Activated naive CD4-positive, alpha-beta T cell treated with anti-CD3 and anti-CD28 coated beads, Interleukin-2, amount 50 U/mL, for 72 hours (primary cell): ENCODE data around the gene FAM20C. TPM values are rescaled to one million over a fixed set of nuclear protein-coding genes. Genes with fewer than 3 reads are reported as not detected.

Experiments used
- ATAC-seq, 2 donors: fragments of 150-1000 bp; cut with Tn5 transposase; 2 replicates each; pipeline ENCODE4 v1.10.0; 2021; ENCODE audit warnings: mild to moderate bottlenecking in 2 of 2, moderate library complexity in 2 of 2
- DNase-seq, 2 donors: peaks; one replicate each; pipeline ENCODE4 v3.0.0; 2021 to 2022; ENCODE audit warnings: low spot score in 2 of 2
- H3K27ac Mint-ChIP-seq, 2 donors: one replicate each; pipeline ENCODE4 v1.8.0; 2022; ENCODE audit warnings: mild to moderate bottlenecking in 2 of 2, mixed read lengths in 2 of 2
- H3K36me3 Mint-ChIP-seq, 2 donors: one replicate each; pipeline ENCODE4 v1.8.0; 2022; ENCODE audit warnings: mixed read lengths in 2 of 2
- H3K9me3 Mint-ChIP-seq, 2 donors: one replicate each; pipeline ENCODE4 v1.8.0; 2022; ENCODE audit warnings: mixed read lengths in 2 of 2
- total RNA-seq, 2 donors: library from RNA; stranded (reverse); gene quantifications; one replicate each; pipeline ENCODE4 v1.2.3, GENCODE V29; 2022

Gene FAM20C
- total RNA-seq, result under 1 TPM in 1 of 2 donors, not detected in 1; 0.53 TPM

DNA sequence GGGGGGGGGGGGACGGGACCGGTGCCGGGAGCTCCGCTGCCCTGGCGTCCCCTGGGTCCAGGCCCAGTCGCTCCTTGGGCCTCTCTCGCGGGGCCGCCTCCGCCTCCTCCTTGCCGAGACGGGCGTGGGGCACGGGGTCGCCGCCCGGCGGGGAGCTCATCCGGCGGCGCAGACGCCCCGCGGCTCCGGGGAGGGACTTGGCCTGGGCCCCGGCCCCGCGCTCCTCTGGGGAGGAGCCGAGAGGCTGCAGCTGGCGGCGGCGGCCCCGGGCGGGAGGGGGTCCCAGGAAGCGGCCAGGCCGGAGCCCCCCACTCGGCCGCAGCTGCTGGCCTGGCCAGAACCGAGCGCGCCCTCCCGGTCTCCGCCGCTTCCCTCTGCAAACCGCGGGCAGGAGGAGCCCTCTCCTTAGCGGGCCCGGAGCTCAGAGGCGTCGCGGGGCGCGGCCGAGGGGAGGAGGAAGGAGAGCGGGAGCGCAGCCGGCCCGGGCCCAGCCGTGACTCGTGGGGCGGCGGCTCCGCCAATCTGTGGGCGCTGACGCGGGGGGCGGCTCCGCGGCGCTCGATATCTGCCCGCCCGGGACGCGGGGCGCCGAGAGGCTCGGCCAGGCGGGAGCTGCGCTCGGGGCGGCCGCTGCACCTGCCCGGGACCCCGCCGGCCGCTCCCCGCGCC lies at the start of gene FAM20C:
TSS of gene FAM20C (plus strand) at position 591 of the 669 bp plus-strand sequence. CDS start 629 bp downstream, outside the sequence.
- H3K36me3 Mint-ChIP-seq, result no peaks in the 10 kb centered on the region
- no peaks in the 10 kb centered on the region for H3K9me3 Mint-ChIP-seq
- H3K27ac Mint-ChIP-seq, result no peak within 1 kb of the TSS
- DNase-seq (peak in 1 of 2 donors; percentile 51), ATAC-seq (peak; percentile 58 to 86)

GRCh38 chr7:143145-143751 lies 49.1 kb upstream of the FAM20C start:
- ATAC-seq, result no peak
- Mint-ChIP-seq H3K36me3 (peaks cover 4 to 17% of the 10 kb centered on the region in 2 donors), H3K9me3 (no peaks in the 10 kb centered on the region), H3K27ac (no peak overlapping the region)
- no peak for DNase-seq

DNA sequence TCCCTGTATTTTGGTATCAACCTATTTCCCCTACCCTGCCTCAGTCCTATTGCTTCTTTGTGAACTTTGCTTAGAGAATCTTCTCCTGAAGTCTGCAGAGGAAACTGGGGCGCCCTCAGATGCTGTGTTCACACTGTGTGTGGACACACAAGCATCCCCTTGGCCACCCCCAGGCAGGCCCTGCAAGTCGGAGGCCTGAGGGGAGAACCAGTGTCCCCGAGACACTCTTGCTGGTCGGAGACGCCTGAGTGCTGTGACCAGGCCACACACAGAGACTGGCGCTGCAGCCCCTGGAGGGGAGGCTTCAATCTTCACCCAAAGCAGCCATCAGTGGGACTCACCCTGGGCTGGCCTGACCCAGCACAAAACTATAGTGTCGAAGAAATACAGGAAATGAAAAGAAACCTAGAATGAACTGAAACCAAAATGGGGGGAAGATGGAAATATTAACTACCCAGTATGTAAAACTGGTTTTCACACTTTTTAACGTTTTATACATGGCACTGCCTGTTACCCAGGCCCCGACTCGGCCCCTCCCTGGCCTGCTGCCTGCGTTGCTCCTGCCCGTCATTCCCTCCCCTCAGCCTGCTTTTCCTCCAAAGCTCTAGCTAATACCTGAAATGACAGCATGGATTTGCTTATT lies 48.4 kb upstream of the FAM20C start:
- ATAC-seq (no peak), DNase-seq (no peak)
- Mint-ChIP-seq H3K27ac (no peak overlapping the region), H3K36me3 (peaks cover 4 to 24% of the 10 kb centered on the region in 2 donors), H3K9me3 (no peaks in the 10 kb centered on the region)

DNA sequence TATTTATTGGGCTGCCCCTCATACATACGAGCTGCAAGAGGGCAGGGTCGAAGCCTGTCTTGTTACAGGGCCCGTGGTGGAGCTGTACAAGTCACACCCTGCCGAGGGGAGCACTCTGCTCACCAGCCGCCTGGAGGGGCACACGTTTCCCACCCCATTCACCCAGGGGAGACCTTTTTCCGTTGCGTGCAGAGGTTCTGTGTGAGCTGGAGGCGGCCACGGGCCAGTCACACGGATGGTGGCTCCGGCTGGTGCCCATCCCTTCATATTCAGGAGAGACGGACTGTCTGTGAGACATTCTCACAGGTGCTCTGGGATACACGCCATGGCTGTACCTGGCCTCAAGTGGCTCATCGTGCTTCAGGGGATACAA lies 47.9 kb upstream of the FAM20C start:
- H3K9me3 Mint-ChIP-seq, result no peaks in the 10 kb centered on the region
- H3K36me3 Mint-ChIP-seq, result peaks cover 4 to 24% of the 10 kb centered on the region in 2 donors
- H3K27ac Mint-ChIP-seq, result no peak overlapping the region
- ATAC-seq (no peak), DNase-seq (no peak)

DNA sequence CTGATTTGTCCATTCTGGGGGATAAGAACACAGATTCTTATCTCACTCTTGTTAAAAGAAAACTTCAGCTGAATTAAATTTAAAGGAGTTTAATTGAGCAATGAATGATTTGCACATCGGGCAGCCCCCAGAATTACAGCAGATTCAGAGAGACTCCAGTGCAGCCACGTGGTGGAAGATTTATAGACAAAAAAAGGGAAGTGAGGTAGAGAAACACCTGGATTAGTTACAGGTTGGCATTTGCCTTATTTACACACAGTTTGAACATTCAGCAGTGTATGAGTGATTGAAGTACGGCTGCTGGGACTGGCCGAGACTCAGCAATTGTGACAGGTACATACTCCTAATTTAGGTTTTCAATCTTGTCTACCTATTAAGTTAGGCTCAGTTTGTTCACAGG lies 46.5 kb upstream of the FAM20C start:
- Mint-ChIP-seq H3K27ac (no peak overlapping the region), H3K9me3 (no peaks in the 10 kb centered on the region), H3K36me3 (peaks cover 4 to 24% of the 10 kb centered on the region in 2 donors)
- ATAC-seq (no peak), DNase-seq (no peak)

- DNase-seq (no peak), ATAC-seq (no peak)
- H3K9me3 Mint-ChIP-seq, result no peaks in the 10 kb centered on the region
- H3K27ac Mint-ChIP-seq, result peak overlapping the region; percentile 97 to 98
- H3K36me3 Mint-ChIP-seq, result peaks cover 4 to 24% of the 10 kb centered on the region in 2 donors
Measured at GRCh38 chr7:148543-148931, 43.8 kb upstream of the FAM20C start.

GRCh38 chr7:148932-149790 lies 43.2 kb upstream of the FAM20C start:
- peak; percentile 96 to 99 for DNase-seq
- no peaks in the 10 kb centered on the region for H3K9me3 Mint-ChIP-seq
- H3K36me3 Mint-ChIP-seq, result peaks cover 4 to 24% of the 10 kb centered on the region in 2 donors
- peak; percentile 98 to 99 for ATAC-seq
- peak overlapping the region; percentile 97 to 98 for H3K27ac Mint-ChIP-seq

- H3K9me3 Mint-ChIP-seq, result no peaks in the 10 kb centered on the region
- H3K36me3 Mint-ChIP-seq, result peaks cover 2 to 24% of the 10 kb centered on the region in 2 donors
- peak overlapping the region; percentile 97 to 98 for H3K27ac Mint-ChIP-seq
- ATAC-seq, result peak; percentile 5 to 28
- DNase-seq, result peak; percentile 39 to 72
Measured at GRCh38 chr7:149791-150636, 42.4 kb upstream of the FAM20C start.

GRCh38 chr7:150811-151221 lies 41.6 kb upstream of the FAM20C start:
- no peak for ATAC-seq
- Mint-ChIP-seq H3K27ac (peak overlapping the region; percentile 56 to 98), H3K9me3 (no peaks in the 10 kb centered on the region), H3K36me3 (peaks cover 0 to 24% of the 10 kb centered on the region in 2 donors)
- no peak for DNase-seq

DNA sequence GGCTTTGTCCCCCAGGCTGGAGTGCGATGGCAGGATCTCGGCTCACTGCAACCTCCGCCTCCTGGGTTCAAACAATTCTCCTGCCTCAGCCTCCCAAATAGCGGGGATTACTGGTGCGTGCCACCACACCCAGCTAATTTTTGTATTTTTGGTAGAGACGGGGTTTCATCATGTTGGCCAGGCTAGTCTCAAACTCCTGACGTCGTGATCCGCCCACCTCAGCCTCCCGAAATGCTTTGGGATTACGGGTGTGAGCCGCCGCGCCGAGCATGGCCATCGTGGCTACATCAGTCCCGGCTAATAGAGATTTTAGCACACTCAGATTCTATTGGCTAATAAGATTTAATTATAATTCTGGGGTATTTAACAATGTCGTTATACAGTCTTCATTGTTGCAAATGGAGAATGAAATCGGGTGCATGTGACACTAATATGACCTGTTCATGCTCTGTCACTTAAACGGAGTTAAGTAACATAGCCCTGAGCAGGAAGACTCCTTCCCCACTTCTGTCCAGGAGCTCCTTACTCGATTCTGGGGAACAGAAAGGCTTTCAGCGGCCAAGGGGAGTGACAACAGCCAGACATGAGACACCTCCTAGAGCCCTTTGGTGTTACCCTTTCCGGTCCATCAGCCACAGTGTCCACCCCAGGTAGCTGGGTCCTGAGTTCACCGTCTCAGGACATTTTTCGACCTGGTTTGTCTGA lies 40.9 kb upstream of the FAM20C start:
- Mint-ChIP-seq H3K9me3 (no peaks in the 10 kb centered on the region), H3K36me3 (peaks cover 0 to 23% of the 10 kb centered on the region in 2 donors), H3K27ac (no peak overlapping the region)
- no peak for DNase-seq
- ATAC-seq, result no peak

GRCh38 chr7:152702-153391 lies 39.5 kb upstream of the FAM20C start:
- Mint-ChIP-seq H3K36me3 (peaks cover 0 to 11% of the 10 kb centered on the region in 2 donors), H3K27ac (no peak overlapping the region), H3K9me3 (no peaks in the 10 kb centered on the region)
- DNase-seq, result no peak
- ATAC-seq, result no peak

DNA sequence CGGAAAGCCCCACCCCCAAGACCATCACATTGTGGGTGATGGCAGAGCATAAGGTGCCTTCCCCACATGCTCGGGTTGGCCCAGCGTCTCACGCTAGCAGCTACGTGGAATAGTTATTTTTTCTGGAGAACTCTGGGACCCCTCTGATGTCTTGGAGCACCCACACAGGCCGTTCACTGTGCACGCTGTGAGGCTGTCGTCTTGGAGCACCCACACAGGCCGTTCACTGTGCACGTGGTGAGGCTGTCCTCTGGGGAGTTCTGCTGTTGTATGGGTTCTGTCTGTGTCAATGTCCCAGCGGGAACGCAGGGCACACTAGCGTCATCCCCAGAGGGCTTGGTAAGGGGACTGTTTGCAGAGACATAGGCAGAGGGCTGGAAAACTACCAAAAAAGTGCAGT lies 38.8 kb upstream of the FAM20C start:
- DNase-seq (no peak), ATAC-seq (no peak)
- Mint-ChIP-seq H3K27ac (no peak overlapping the region), H3K9me3 (no peaks in the 10 kb centered on the region), H3K36me3 (peaks cover 0 to 4% of the 10 kb centered on the region in 2 donors)

GRCh38 chr7:154096-154799 lies 38.1 kb upstream of the FAM20C start:
- H3K36me3 Mint-ChIP-seq, result no peaks in the 10 kb centered on the region
- no peak for ATAC-seq
- no peak overlapping the region for H3K27ac Mint-ChIP-seq

DNA sequence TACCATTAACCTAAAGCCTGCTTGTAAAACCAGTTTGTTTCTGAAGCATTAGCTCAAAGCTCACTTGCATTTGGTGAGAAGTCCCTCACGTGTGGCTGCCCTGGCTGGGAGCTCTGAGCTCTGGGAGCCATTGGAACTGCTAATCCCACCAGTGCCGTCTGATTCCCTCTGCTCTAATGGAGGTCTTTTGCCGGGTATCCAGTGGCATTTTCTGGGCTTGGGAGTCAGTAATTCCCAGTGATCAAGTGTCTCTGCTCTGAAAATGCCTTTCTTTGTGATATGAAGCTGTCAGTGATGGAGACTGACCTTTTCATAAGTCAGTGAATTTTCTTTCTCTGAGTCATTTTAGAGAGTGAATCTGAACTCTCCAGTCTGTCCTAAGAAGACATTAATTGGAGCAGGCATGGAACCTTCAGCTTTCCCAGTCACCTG lies 36.9 kb upstream of the FAM20C start:
- Mint-ChIP-seq H3K27ac (no peak overlapping the region), H3K9me3 (no peaks in the 10 kb centered on the region), H3K36me3 (no peaks in the 10 kb centered on the region)
- ATAC-seq (no peak), DNase-seq (no peak)

More at GRCh38 chr7:154096-154799, 38.1 kb upstream of the FAM20C start:
- no peak for DNase-seq
- no peaks in the 10 kb centered on the region for H3K9me3 Mint-ChIP-seq
